B cell (primary cell): ENCODE measurements around the gene SRRD. TPM values are rescaled to one million over a fixed set of nuclear protein-coding genes. Genes with fewer than 3 reads are reported as not detected.
A peak's percentile ranks its signal among the peaks of the same experiment; 100 is the strongest.

Source experiments
- ATAC-seq: fragments of 200-7000 bp; cut with Tn5 transposase; one replicate; pipeline ENCODE4 v1.10.0; 2021; ENCODE audit warnings: low read depth, mild to moderate bottlenecking, moderate number of reproducible peaks, moderate library complexity
- CTCF ChIA-PET: fragments of 350-600 bp; sonication (Branson Sonifier 250); formaldehyde crosslinking; loops from one replicate; lab custom pipeline; 2021; ENCODE audit warnings: antibody characterized with exemption, inconsistent platforms; lab: Charles Lee
- POLR2A ChIA-PET: fragments of 350-600 bp; sonication (Branson Sonifier 250); formaldehyde crosslinking; loops from one replicate; lab custom pipeline; 2021; ENCODE audit warnings: antibody characterized with exemption; lab: Charles Lee
- DNase-seq: peaks from one replicate; pipeline ENCODE4 v3.0.0; 2013
- H2AFZ ChIP-seq: 2 replicates; pipeline ENCODE4 v1.6.1; 2012; ENCODE audit warnings: mild to moderate bottlenecking, low read depth, low read length; ENCODE audit not compliant: insufficient read depth, poor library complexity, severe bottlenecking
- H3K27ac ChIP-seq, 2 donors: 1 replicate in 1 of 2; 2 replicates in 1 of 2; pipeline ENCODE4 v1.5.1; 2012 to 2013; ENCODE audit warnings: low read length in 2 of 2, mild to moderate bottlenecking in 2 of 2, moderate library complexity in 1 of 2
- H3K27me3 ChIP-seq, 4 experiments: fragments of 200-600 bp in 1 of 4; sonication (generic) in 1 of 4; replicated peaks in 1 of 4; 1 replicate in 2 of 4; 2 replicates in 2 of 4; pipeline versions ENCODE4 v1.6.1 to v1.7.0; 2013 to 2016; ENCODE audit warnings: low read length in 3 of 4, mild to moderate bottlenecking in 2 of 4, mixed read lengths in 1 of 4, moderate library complexity in 1 of 4; ENCODE audit not compliant: insufficient read depth in 4 of 4, control insufficient read depth in 3 of 4; ENCODE audit errors: control extremely low read depth in 1 of 4
- H3K36me3 ChIP-seq, 2 experiments: replicated peaks in 1 of 2; 1 replicate in 1 of 2; 2 replicates in 1 of 2; pipeline versions ENCODE4 v1.6.1 to v1.7.1; 2013; ENCODE audit warnings: low read length in 1 of 2; ENCODE audit not compliant: insufficient read depth in 2 of 2, control insufficient read depth in 1 of 2; ENCODE audit errors: control extremely low read depth in 1 of 2, extremely low read depth in 1 of 2
- H3K4me1 ChIP-seq, 2 donors: fragments of 200-600 bp in 1 of 2; sonication (generic) in 1 of 2; 1 replicate in 1 of 2; 2 replicates in 1 of 2; pipeline versions ENCODE4 v1.5.1 to v1.6.1; 2013 to 2017; ENCODE audit warnings: low read length in 2 of 2; ENCODE audit not compliant: control insufficient read depth in 2 of 2, insufficient read depth in 2 of 2
- H3K4me2 ChIP-seq: replicated peaks from 2 replicates; pipeline ENCODE3; 2012; ENCODE audit warnings: mild to moderate bottlenecking, low read depth, low read length; ENCODE audit not compliant: poor library complexity, severe bottlenecking
- H3K4me3 ChIP-seq, 5 experiments: fragments of 200-600 bp in 1 of 5; sonication (generic) in 1 of 5; 1 replicate in 3 of 5; 2 replicates in 2 of 5; pipeline versions ENCODE4 v1.5.1 to v1.7.0; 2011 to 2016; ENCODE audit warnings: low read length in 4 of 5, mild to moderate bottlenecking in 4 of 5, low read depth in 2 of 5, control low read depth in 1 of 5, moderate library complexity in 1 of 5; ENCODE audit not compliant: insufficient read depth in 1 of 5; ENCODE audit errors: control extremely low read depth in 1 of 5, extremely low read depth in 1 of 5
- H3K79me2 ChIP-seq: fragments of 200-600 bp; sonication (generic); one replicate; pipeline ENCODE4 v1.6.0; 2016; ENCODE audit warnings: low read length; ENCODE audit not compliant: control insufficient read depth, insufficient read depth
- H3K9ac ChIP-seq: fragments of 200-600 bp; sonication (generic); 2 replicates; pipeline ENCODE4 v1.6.1; 2017; ENCODE audit warnings: mild to moderate bottlenecking, low read length, moderate library complexity
- H3K9me3 ChIP-seq, 3 donors: one replicate each; pipeline versions ENCODE4 v1.6.1 to v1.7.1; 2013; ENCODE audit warnings: low read length in 2 of 3; ENCODE audit not compliant: control insufficient read depth in 2 of 3, insufficient read depth in 1 of 3; ENCODE audit errors: control extremely low read depth in 1 of 3
- H4K20me1 ChIP-seq: 2 replicates; pipeline ENCODE4 v1.6.0; 2012; ENCODE audit warnings: mild to moderate bottlenecking, low read length; ENCODE audit not compliant: insufficient read depth, control insufficient read depth, poor library complexity, severe bottlenecking
- H3K27ac Mint-ChIP-seq: one replicate; pipeline ENCODE4 v1.8.0; 2021; ENCODE audit warnings: mixed read lengths
- H3K27me3 Mint-ChIP-seq: one replicate; pipeline ENCODE4 v1.8.0; 2021; ENCODE audit warnings: mixed read lengths
- H3K4me1 Mint-ChIP-seq: one replicate; pipeline ENCODE4 v1.8.0; 2021; ENCODE audit warnings: mixed read lengths
- H3K4me3 Mint-ChIP-seq: one replicate; pipeline ENCODE4 v1.8.0; 2021; ENCODE audit warnings: mixed read lengths
- H3K9me3 Mint-ChIP-seq: one replicate; pipeline ENCODE4 v1.8.0; 2022; ENCODE audit warnings: mixed read lengths; ENCODE audit not compliant: insufficient read depth
- EZH2 ChIP-seq: IDR thresholded peaks from 2 replicates; pipeline ENCODE4 v1.6.1; 2012; ENCODE audit warnings: borderline replicate concordance, low read depth, mild to moderate bottlenecking, moderate library complexity, low read length; ENCODE audit not compliant: insufficient read depth, poor library complexity, severe bottlenecking
- WGBS: methylation state at CpG from one replicate; pipeline ENCODE4 v1.1.5; 2013; ENCODE audit warnings: missing lambda C conversion rate; ENCODE audit not compliant: insufficient coverage; 5-methylcytosine and 5-hydroxymethylcytosine counted together
- intact Hi-C: fragments of 100-400 bp; cut with micrococcal nuclease; formaldehyde crosslinking; loops from one replicate; pipeline ENCODE4 v1.10.0; 2022
- polyA plus RNA-seq: library from polyadenylated mRNA; depleted of rRNA; stranded (reverse); fragments of >200 nt; gene quantifications from 2 replicates; pipeline ENCODE4 v1.2.3, GENCODE V29; 2012
- total RNA-seq, 2 donors: library from RNA; stranded (reverse); fragments of 120-200 nt in 1 of 2; gene quantifications; 1 replicate in 1 of 2; 2 replicates in 1 of 2; pipeline versions ENCODE4 v1.2.3 to v1.2.4, GENCODE V29; 2013 to 2022
- TF ChIP-seq, protein P1 (sequence below): fragments of 200-600 bp; IDR thresholded peaks from one replicate; pipeline ENCODE4 v1.8.0; 2022; ENCODE audit warnings: antibody characterized with exemption, mild to moderate bottlenecking

The SRRD gene
- total and polyA plus RNA-seq, 2 donors (not counting 1 experiment from before 2014, with no cell fraction given) = 7.8 to 19.2 TPM

DNA sequence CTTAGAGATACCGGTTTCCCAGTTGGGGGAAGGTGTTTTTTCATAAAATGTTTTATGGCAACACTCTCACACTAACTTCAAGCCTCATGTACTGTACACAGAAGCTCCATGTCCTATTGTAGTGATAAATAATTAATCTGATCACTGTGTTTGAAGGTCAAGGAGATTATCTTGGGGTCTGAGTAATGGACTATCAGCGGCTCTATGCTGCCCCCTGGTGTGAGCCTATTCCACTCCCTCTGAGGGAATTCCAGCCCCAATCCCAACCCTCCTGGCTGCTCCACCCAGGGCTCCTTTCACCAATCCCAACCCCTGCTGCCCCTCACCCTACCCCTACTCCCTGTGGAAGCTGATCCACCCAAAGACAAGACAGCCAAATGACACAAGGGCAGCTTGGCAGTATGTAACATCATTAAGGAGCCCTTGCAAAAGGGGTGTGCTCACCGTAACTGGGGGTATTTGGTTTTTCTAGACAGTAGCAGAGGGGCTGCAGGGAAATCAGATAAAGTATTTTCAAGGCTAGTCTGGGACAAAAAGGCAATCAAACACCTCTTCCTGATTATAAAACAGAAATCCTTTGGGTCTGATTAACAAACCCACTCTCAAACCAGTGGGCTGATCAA lies 22.4 kb upstream of the SRRD start:
- peak; percentile 61 for DNase-seq
- Histone ChIP-seq H3K27me3 (no peaks in the 10 kb centered on the region), H2AFZ (no peak overlapping the region), H3K36me3 (peaks cover 0 to 74% of the 10 kb centered on the region in 2 experiments), H3K79me2 (peaks cover 16% of the 10 kb centered on the region), H3K4me3 (no peak overlapping the region), H3K9me3 (no peaks in the 10 kb centered on the region), H3K9ac (no peak overlapping the region), H3K4me1 (no peaks in the 10 kb centered on the region), H4K20me1 (peaks cover 16% of the 10 kb centered on the region), H3K27ac (no peak overlapping the region), H3K4me2 (no peak overlapping the region)
- Mint-ChIP-seq H3K27me3 (no peaks in the 10 kb centered on the region), H3K4me3 (no peak overlapping the region), H3K27ac (no peak overlapping the region), H3K4me1 (no peaks in the 10 kb centered on the region), H3K9me3 (no peaks in the 10 kb centered on the region)
- TF ChIP-seq, protein P1, sequence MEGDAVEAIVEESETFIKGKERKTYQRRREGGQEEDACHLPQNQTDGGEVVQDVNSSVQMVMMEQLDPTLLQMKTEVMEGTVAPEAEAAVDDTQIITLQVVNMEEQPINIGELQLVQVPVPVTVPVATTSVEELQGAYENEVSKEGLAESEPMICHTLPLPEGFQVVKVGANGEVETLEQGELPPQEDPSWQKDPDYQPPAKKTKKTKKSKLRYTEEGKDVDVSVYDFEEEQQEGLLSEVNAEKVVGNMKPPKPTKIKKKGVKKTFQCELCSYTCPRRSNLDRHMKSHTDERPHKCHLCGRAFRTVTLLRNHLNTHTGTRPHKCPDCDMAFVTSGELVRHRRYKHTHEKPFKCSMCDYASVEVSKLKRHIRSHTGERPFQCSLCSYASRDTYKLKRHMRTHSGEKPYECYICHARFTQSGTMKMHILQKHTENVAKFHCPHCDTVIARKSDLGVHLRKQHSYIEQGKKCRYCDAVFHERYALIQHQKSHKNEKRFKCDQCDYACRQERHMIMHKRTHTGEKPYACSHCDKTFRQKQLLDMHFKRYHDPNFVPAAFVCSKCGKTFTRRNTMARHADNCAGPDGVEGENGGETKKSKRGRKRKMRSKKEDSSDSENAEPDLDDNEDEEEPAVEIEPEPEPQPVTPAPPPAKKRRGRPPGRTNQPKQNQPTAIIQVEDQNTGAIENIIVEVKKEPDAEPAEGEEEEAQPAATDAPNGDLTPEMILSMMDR = peak; percentile 81
- TF ChIP-seq EZH2 = no peak
- intact Hi-C loops = loop anchor here (1.0 to 5.0 kb wide), 3 partner anchors 20 to 101 kb away; no protein-coding TSS in a partner anchor
- WGBS = 0% methylated on average over 1 of the region's 3 CpGs
- ChIA-PET CTCF (interaction anchor here (0.6 to 9.7 kb wide), 30 partner anchors 9 to 240 kb away, joined by 3 to 179 read pairs (median 4); partner anchors contain the start of genes HPS4 and SRRD), POLR2A (interaction anchor here (1.4 kb wide), 1 partner anchor 22 kb away, joined by 7 read pairs; the partner anchor contains the start of genes HPS4 and SRRD)
- ATAC-seq = no peak

DNA sequence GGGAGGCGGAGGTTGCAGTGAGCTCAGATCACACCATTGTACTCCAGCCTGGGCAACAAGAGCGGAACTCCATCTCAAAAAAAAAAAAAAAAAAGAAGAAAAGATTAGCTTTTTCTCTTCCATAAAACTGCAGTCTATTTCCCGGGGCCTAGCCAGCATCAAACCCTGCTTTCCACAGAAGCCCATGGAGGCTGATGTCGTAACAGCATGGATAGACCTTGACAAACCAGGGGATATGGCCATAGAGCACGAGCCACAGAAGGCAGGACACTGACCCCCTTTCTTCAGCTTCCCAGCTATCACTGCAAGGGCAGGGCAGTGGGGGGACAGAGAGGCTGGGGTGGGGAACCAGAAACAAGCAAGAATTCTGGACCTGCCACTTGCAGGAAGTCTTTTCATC lies 21.6 kb upstream of the SRRD start:
- no peak overlapping the region for H3K4me2 ChIP-seq
- Mint-ChIP-seq H3K4me3 (no peak overlapping the region), H3K9me3 (no peaks in the 10 kb centered on the region), H3K27me3 (no peaks in the 10 kb centered on the region), H3K27ac (no peak overlapping the region), H3K4me1 (no peaks in the 10 kb centered on the region)
- 100% methylated on average over 2 of the region's 5 CpGs for WGBS
- no peaks in the 10 kb centered on the region for H3K27me3 ChIP-seq
- POLR2A ChIA-PET = interaction anchor here (1.4 kb wide), 1 partner anchor 21 kb away, joined by 7 read pairs; the partner anchor contains the start of genes HPS4 and SRRD
- no peak overlapping the region for H3K4me3 ChIP-seq
- no peak for ATAC-seq
- H3K9me3 ChIP-seq = no peaks in the 10 kb centered on the region
- peaks cover 0 to 82% of the 10 kb centered on the region in 2 experiments for H3K36me3 ChIP-seq
- H4K20me1 ChIP-seq = peaks cover 16% of the 10 kb centered on the region
- intact Hi-C loops = loop anchor here (5.0 kb wide), 1 partner anchor 85 kb away; no protein-coding TSS in a partner anchor
- H3K4me1 ChIP-seq = no peaks in the 10 kb centered on the region
- H3K27ac ChIP-seq = no peak overlapping the region
- no peak overlapping the region for H2AFZ ChIP-seq
- CTCF ChIA-PET = interaction anchor here (0.6 to 9.7 kb wide), 21 partner anchors 8 to 239 kb away, joined by 3 to 179 read pairs (median 6); partner anchors contain the start of genes HPS4 and SRRD
- H3K79me2 ChIP-seq = peaks cover 16% of the 10 kb centered on the region
- TF ChIP-seq EZH2 = no peak
- TF ChIP-seq, protein P1 = no peak
- no peak overlapping the region for H3K9ac ChIP-seq
- no peak for DNase-seq
